ENCODE measurements around the gene MIOX.

GRCh38 chr22:50473855-50474671, 12.6 kb upstream of the MIOX start:
- TF ChIP-seq CTCF (IDR thresholded peaks at IDR 0.05 in 4 of 5, conservative IDR thresholded peaks at IDR 0.05 in 1 of 5) = no peak
- TF ChIP-seq POLR2A (IDR thresholded peaks at IDR 0.05) = peak in 1 of 2 donors; percentile 24
